Measurements from ENCODE around the gene FGR. TPM values are rescaled to one million over a fixed set of nuclear protein-coding genes. Genes with fewer than 3 reads are reported as not detected.

Gene FGR
- total and polyA plus RNA-seq, 2 of the 13 experiments (the other 11 are each of a cell fraction or from before 2014, with no cell fraction given): not detected

- H3K27ac ChIP-seq (ENCODE audit: extremely low read length, insufficient read depth, low read length): peak overlapping the region; percentile 58
- peaks cover 15% of the 10 kb centered on the region for H4K20me1 ChIP-seq (ENCODE audit: insufficient read depth, low read length)
- H3K4me1 ChIP-seq (ENCODE audit: insufficient read depth, low read length): peaks cover 96% of the 10 kb centered on the region
- WGBS (ENCODE audit: low lambda C conversion rate): 4% methylated on average over 11 of the region's 14 CpGs
- H3K9me3 ChIP-seq (ENCODE audit: low read length): no peaks in the 10 kb centered on the region
- H3K4me3 ChIP-seq (replicated peaks in 1 of 3; ENCODE audit: insufficient read depth in 1 of 3, low read depth in 2 of 3, low read length in 3 of 3): peak overlapping the region; percentile 4 to 66 (median 18); a peak in 3 of 6 replicates
- POLR2A ChIA-PET: interaction anchor here (0.8 to 4.2 kb wide), 8 partner anchors 13 to 79 kb away, joined by 3 to 38 read pairs (median 4); partner anchors contain the start of genes AHDC1 and WASF2
- in situ Hi-C loops (cut with HindIII; ENCODE audit: extremely low pct_ligation_motif_present, low pct_unique_long_range_greater_than_20kb): no loop called here
- FAIRE-seq (peak; percentile 54), DNase-seq (ENCODE audit: low spot score) (peak; percentile 53), ATAC-seq (peak; percentile 3)
- CTCF ChIA-PET (ENCODE audit: low intra/inter-chr PET ratio, low total read pairs): interaction anchor here (1.0 to 1.3 kb wide), 2 partner anchors 12 to 36 kb away, joined by 3 to 4 read pairs; no protein-coding TSS in a partner anchor
- H3K4me2 ChIP-seq (ENCODE audit: low read depth, low read length): peak overlapping the region; percentile 95
- no peak overlapping the region for H2AFZ ChIP-seq (ENCODE audit: low read length)
- no TSS peak for BruUV-seq (replicated peaks)
- H3K79me2 ChIP-seq (ENCODE audit: insufficient read depth, low read length): peaks cover 32% of the 10 kb centered on the region
- no peaks in the 10 kb centered on the region for H3K36me3 ChIP-seq (replicated peaks in 1 of 2; ENCODE audit: control insufficient read depth in 1 of 2, insufficient read depth in 2 of 2, low read length in 2 of 2)
- H3K27me3 ChIP-seq (ENCODE audit: control insufficient read depth in 1 of 2, insufficient read depth in 2 of 2, low read length in 2 of 2): no peaks in the 10 kb centered on the region
- intact Hi-C loops (cut with micrococcal nuclease; ENCODE audit: unreplicated experiment): loop anchor here (5.0 kb wide), 2 partner anchors 33 to 42 kb away; partner anchors contain the start of gene AHDC1
- H3K9ac ChIP-seq (ENCODE audit: insufficient read depth, low read depth, low read length): peak overlapping the region; percentile 30
- TF ChIP-seq HINFP (CRISPR knock-in tag; IDR thresholded peaks at IDR 0.05; ENCODE audit: low read depth) (no peak), PAXIP1 (CRISPR knock-in tag; conservative IDR thresholded peaks at IDR 0.05) (peak; percentile 49), SAP130 (CRISPR knock-in tag; IDR thresholded peaks at IDR 0.05; ENCODE audit: low read depth) (peak; percentile 41; the same call in 1 of the 2 replicates), SSRP1 (CRISPR knock-in tag; IDR thresholded peaks at IDR 0.05) (no peak), ZBTB7B (CRISPR knock-in tag; IDR thresholded peaks at IDR 0.05) (peak; percentile 58), FOXJ3 (CRISPR knock-in tag; IDR thresholded peaks at IDR 0.05; ENCODE audit: borderline replicate concordance) (no peak)
- TF ChIP-seq, protein P1, sequence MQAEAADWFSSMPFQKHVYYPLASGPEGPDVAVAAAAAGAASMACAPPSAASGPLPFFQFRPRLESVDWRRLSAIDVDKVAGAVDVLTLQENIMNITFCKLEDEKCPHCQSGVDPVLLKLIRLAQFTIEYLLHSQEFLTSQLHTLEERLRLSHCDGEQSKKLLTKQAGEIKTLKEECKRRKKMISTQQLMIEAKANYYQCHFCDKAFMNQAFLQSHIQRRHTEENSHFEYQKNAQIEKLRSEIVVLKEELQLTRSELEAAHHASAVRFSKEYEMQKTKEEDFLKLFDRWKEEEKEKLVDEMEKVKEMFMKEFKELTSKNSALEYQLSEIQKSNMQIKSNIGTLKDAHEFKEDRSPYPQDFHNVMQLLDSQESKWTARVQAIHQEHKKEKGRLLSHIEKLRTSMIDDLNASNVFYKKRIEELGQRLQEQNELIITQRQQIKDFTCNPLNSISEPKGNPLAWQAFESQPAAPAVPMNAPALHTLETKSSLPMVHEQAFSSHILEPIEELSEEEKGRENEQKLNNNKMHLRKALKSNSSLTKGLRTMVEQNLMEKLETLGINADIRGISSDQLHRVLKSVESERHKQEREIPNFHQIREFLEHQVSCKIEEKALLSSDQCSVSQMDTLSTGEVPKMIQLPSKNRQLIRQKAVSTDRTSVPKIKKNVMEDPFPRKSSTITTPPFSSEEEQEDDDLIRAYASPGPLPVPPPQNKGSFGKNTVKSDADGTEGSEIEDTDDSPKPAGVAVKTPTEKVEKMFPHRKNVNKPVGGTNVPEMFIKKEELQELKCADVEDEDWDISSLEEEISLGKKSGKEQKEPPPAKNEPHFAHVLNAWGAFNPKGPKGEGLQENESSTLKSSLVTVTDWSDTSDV (CRISPR knock-in tag; IDR thresholded peaks at IDR 0.05): no peak
- TF ChIP-seq, protein P2, sequence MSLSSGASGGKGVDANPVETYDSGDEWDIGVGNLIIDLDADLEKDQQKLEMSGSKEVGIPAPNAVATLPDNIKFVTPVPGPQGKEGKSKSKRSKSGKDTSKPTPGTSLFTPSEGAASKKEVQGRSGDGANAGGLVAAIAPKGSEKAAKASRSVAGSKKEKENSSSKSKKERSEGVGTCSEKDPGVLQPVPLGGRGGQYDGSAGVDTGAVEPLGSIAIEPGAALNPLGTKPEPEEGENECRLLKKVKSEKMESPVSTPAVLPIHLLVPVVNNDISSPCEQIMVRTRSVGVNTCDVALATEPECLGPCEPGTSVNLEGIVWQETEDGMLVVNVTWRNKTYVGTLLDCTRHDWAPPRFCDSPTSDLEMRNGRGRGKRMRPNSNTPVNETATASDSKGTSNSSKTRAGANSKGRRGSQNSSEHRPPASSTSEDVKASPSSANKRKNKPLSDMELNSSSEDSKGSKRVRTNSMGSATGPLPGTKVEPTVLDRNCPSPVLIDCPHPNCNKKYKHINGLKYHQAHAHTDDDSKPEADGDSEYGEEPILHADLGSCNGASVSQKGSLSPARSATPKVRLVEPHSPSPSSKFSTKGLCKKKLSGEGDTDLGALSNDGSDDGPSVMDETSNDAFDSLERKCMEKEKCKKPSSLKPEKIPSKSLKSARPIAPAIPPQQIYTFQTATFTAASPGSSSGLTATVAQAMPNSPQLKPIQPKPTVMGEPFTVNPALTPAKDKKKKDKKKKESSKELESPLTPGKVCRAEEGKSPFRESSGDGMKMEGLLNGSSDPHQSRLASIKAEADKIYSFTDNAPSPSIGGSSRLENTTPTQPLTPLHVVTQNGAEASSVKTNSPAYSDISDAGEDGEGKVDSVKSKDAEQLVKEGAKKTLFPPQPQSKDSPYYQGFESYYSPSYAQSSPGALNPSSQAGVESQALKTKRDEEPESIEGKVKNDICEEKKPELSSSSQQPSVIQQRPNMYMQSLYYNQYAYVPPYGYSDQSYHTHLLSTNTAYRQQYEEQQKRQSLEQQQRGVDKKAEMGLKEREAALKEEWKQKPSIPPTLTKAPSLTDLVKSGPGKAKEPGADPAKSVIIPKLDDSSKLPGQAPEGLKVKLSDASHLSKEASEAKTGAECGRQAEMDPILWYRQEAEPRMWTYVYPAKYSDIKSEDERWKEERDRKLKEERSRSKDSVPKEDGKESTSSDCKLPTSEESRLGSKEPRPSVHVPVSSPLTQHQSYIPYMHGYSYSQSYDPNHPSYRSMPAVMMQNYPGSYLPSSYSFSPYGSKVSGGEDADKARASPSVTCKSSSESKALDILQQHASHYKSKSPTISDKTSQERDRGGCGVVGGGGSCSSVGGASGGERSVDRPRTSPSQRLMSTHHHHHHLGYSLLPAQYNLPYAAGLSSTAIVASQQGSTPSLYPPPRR (CRISPR knock-in tag; IDR thresholded peaks at IDR 0.05; ENCODE audit: borderline replicate concordance): no peak
Measured at GRCh38 chr1:27569506-27570291, 65.3 kb downstream of the FGR start.
